LNCaP clone FGC (cell line): ENCODE data around the gene INSL3.
"Not testable (repeated sequence)": the region's sequence is repeated elsewhere in the genome, so short reads cannot be mapped to it uniquely, and the experiment has no call there.

Source experiments
- DNase-seq: peaks from one replicate; pipeline ENCODE4 v3.0.0-alpha.2; 2011; ENCODE audit warnings: low read depth
- H3K4me3 ChIP-seq: 2 replicates; pipeline ENCODE4 v1.5.1; 2011; ENCODE audit warnings: mild to moderate bottlenecking, low read depth, low read length, control low read depth
- TF ChIP-seq, protein P1 (sequence below): IDR thresholded peaks from 2 replicates; pipeline ENCODE4 v1.5.1; 2012; ENCODE audit warnings: mild to moderate bottlenecking; ENCODE audit not compliant: control insufficient read depth, insufficient read depth; ENCODE audit errors: extremely low read depth

INSL3 gene

DNA sequence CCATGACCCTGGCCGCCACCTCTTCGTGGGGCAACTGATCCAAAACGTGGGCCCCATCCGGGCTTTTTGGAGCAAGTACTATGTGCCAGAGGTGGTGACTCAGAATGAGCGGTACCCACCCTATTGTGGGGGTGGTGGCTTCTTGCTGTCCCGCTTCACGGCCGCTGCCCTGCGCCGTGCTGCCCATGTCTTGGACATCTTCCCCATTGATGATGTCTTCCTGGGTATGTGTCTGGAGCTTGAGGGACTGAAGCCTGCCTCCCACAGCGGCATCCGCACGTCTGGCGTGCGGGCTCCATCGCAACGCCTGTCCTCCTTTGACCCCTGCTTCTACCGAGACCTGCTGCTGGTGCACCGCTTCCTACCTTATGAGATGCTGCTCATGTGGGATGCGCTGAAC lies 9.6 kb downstream of the INSL3 start:
- no peak overlapping the region for H3K4me3 ChIP-seq
- no peak for DNase-seq
- TF ChIP-seq, protein P1, sequence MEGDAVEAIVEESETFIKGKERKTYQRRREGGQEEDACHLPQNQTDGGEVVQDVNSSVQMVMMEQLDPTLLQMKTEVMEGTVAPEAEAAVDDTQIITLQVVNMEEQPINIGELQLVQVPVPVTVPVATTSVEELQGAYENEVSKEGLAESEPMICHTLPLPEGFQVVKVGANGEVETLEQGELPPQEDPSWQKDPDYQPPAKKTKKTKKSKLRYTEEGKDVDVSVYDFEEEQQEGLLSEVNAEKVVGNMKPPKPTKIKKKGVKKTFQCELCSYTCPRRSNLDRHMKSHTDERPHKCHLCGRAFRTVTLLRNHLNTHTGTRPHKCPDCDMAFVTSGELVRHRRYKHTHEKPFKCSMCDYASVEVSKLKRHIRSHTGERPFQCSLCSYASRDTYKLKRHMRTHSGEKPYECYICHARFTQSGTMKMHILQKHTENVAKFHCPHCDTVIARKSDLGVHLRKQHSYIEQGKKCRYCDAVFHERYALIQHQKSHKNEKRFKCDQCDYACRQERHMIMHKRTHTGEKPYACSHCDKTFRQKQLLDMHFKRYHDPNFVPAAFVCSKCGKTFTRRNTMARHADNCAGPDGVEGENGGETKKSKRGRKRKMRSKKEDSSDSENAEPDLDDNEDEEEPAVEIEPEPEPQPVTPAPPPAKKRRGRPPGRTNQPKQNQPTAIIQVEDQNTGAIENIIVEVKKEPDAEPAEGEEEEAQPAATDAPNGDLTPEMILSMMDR = no peak

DNA sequence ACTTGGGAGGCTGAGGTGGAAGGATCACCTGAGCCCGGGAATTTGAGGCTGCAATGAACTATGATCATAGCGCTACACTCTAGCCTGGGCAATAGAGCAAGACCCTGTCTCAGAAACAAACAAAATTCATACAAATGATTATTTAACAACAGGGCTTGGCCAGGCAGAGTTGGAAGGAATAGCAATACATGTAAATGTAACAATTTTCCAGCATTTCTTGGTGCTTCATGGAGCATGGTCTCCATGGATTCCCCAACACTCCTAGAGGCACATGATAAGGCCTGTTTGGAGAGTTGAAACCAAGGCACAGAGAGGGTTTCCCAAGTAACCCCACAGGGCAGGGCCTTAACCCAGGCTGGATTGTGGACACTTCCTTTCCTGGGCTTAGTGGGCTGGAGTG lies 10.2 kb downstream of the INSL3 start:
- TF ChIP-seq, protein P1 = no peak
- DNase-seq = no peak
- H3K4me3 ChIP-seq = no peak overlapping the region

DNA sequence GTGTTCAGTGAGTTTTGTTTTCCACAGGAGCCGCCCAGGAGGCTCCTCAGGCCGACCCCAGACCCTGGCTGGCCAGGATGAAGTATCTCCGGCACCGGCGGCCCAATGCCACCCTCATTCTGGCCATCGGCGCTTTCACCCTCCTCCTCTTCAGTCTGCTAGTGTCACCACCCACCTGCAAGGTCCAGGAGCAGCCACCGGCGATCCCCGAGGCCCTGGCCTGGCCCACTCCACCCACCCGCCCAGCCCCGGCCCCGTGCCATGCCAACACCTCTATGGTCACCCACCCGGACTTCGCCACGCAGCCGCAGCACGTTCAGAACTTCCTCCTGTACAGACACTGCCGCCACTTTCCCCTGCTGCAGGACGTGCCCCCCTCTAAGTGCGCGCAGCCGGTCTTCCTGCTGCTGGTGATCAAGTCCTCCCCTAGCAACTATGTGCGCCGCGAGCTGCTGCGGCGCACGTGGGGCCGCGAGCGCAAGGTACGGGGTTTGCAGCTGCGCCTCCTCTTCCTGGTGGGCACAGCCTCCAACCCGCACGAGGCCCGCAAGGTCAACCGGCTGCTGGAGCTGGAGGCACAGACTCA lies 13.5 kb downstream of the INSL3 start:
- no peak overlapping the region for H3K4me3 ChIP-seq
- no peak for DNase-seq
- TF ChIP-seq, protein P1 = no peak

DNA sequence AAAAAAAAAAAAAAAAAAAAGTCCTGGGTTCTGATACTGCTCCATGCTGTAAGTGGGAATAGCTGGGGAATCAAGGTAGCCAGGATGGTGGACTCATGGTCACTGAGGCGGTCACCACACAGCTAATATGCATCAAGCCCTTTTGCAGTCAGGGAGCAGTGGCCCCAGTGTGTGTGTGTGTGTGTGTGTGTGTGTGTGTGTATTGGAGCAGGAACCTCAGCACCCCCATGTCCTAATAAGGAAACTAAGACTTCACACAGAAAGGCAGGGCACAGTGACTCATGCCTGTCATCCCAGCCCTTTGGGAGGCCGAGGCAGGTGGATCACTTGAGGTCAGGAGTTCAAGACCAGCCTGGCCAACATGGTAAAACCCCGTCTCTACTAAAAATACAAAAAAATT lies 14.4 kb downstream of the INSL3 start:
- no peak for DNase-seq
- TF ChIP-seq, protein P1 = no peak

DNA sequence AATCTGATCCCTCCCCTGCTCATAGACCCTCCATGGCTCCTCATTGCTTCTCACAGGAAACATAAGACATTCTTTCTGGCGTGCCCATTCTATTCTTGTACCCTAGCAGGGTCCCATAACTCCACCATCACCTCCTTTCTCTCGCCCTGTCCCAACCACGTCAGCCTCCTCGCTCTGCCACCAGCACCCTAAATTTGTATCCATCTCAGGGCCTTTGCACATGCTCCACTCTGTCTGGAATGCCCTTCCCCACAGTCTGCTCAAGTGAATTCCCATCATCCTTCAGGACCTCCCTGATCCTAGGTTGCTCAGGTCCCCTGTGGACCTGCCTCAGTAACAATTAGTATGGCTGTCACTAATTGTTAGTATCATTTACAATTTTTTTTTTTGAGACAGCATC lies 15.9 kb downstream of the INSL3 start:
- TF ChIP-seq, protein P1 = no peak
- H3K4me3 ChIP-seq = no peak overlapping the region
- no peak for DNase-seq

More for the DNA sequence above, 14.4 kb downstream of the INSL3 start:
- H3K4me3 ChIP-seq = no peak overlapping the region

DNA sequence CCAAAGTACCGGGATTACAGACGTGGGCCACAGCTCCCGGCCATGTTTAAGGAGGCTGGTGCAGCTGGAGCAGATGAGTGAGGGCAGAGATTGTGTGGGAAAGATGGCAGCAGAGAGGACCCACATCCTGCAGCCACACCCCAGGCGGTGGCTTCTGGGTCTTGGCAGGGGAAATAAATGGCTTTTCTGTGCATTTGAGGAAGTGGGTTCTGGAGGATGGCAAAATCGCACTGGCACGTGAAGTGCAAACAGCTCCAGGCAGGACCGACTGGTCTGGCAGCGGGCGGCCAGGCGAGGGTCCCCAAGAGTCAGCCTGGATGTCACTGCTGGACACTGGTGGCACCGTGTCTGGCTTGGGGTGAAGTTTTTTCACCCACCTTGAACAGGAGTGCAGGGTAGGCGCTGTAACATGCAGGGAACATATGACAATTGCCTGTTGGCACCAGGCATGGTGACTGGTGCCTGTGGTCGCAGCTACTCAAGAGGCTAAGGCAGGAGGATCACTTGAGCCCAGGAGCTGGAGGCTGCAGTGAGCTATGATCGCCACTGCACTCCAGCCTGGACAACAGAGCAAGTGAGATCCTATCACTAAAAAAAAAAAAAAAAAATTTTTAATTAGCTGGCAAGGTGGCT lies 17.9 kb downstream of the INSL3 start:
- TF ChIP-seq, protein P1 = no peak
- no peak for DNase-seq

DNA sequence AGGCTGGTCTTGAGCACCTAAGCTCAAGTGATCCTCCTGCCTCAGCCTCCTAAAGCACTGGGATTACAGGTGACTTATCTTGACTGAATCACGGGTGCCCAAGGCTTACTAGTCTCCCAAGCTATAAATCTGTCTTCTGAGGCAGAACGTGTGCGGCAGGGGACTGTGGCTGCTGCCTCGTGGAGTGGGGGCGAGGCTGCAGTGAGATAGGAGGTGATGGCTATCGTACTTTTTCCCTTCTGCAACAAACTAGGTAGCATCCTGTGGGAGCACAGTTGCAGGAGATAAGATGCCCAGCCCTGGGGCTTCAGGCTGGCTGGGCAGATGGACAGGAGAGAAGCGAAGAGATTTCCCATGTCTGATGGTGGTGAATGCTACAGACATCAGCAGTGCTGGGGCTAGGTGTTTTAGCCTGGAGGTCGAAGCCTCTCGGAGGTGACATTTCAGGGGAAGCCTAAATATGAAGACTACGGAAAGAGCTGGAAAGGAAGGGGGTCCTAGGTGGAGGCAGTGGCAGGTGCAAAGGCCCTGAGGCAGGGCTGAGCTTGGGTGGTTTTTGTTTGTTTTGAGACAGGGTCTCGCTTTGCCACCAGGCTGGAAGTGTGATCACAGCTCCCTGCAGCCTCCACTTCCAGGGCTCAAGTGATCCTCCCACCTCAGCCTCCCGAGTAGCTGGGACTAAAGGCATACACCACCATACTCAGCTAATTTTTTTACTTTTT lies 19.0 kb downstream of the INSL3 start:
- H3K4me3 ChIP-seq = no peak overlapping the region
- TF ChIP-seq, protein P1 = no peak
- DNase-seq = no peak

More for the DNA sequence above, 17.9 kb downstream of the INSL3 start:
- no peak overlapping the region for H3K4me3 ChIP-seq

DNA sequence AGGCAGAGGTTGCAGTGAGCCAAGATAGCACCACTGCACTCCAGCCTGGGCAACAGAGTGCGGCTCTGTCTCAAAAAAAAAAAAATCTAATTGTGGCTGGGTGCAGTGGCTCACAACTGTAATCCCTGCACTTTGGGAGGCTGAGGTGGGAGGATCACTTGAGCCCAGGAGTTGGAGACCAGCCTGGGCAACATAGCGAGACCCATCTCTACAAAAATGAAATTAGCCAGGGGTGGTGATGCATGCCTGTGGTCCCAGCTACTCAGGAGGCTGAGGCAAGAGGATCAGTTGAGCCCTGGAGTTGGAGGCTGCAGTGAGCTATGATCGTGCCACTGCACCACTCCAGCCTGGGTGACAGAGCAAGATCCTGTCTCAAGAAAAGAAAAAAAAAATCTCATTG lies 22.7 kb downstream of the INSL3 start:
- not testable (repeated sequence) for DNase-seq, H3K4me3 ChIP-seq
